OCI-LY3 (cell line): ENCODE measurements around the gene ERBIN.

Experiments
- H2AFZ ChIP-seq: fragments of 200-600, 300-600 bp; shearing (Covaris generic); 2 replicates; pipeline ENCODE4 v1.6.0; 2014; ENCODE audit warnings: antibody characterized with exemption, low read depth, low read length
- H3K27ac ChIP-seq: fragments of 200-600, 300-600 bp; sonication (generic); 2 replicates; pipeline ENCODE4 v1.5.1; 2014; ENCODE audit warnings: mild to moderate bottlenecking, low read length, moderate library complexity, mixed read lengths
- H3K27me3 ChIP-seq: fragments of 200-600, 300-600 bp; sonication (generic); 2 replicates; pipeline ENCODE4 v1.6.1; 2014; ENCODE audit warnings: low read depth, low read length, mixed read lengths
- H3K36me3 ChIP-seq: fragments of 200-600, 300-600 bp; sonication (generic); replicated peaks from 2 replicates; pipeline ENCODE3; 2014; ENCODE audit warnings: low read depth, low read length, mixed read lengths
- H3K4me1 ChIP-seq: fragments of 300-600, 200-600 bp; sonication (generic); 2 replicates; pipeline ENCODE4 v1.6.1; 2014; ENCODE audit warnings: low read length, mixed read lengths
- H3K4me2 ChIP-seq: fragments of 200-600, 300-600 bp; sonication (generic); 2 replicates; pipeline ENCODE4 v1.6.1; 2014; ENCODE audit warnings: low read length, mixed read lengths
- H3K4me3 ChIP-seq: fragments of 300-600, 200-600 bp; sonication (generic); 2 replicates; pipeline ENCODE4 v1.5.1; 2014; ENCODE audit warnings: antibody characterized with exemption, mild to moderate bottlenecking, low read length, moderate library complexity
- H3K79me2 ChIP-seq: fragments of 300-600, 200-600 bp; shearing (Covaris generic); 2 replicates; pipeline ENCODE4 v1.6.1; 2014; ENCODE audit warnings: mild to moderate bottlenecking, low read length, mixed read lengths
- H3K9ac ChIP-seq: fragments of 300-600, 200-600 bp; shearing (Covaris generic); 2 replicates; pipeline ENCODE4 v1.6.0; 2014; ENCODE audit warnings: mild to moderate bottlenecking, low read length, moderate library complexity
- H3K9me3 ChIP-seq: fragments of 200-600, 300-600 bp; shearing (Covaris generic); 2 replicates; pipeline ENCODE4 v1.6.1; 2014; ENCODE audit warnings: low read length, mixed read lengths; ENCODE audit not compliant: insufficient read depth
- H4K20me1 ChIP-seq: fragments of 200-600, 300-600 bp; sonication (generic); 2 replicates; pipeline ENCODE4 v1.6.1; 2016; ENCODE audit warnings: low read length, mixed read lengths; ENCODE audit not compliant: insufficient read depth
- CTCF ChIP-seq: fragments of 200-600, 300-600 bp; sonication (generic); IDR thresholded peaks from 2 replicates; pipeline ENCODE4 v1.5.1; 2014; ENCODE audit warnings: antibody characterized with exemption, low read length, low read depth
- EZH2phosphoT487 ChIP-seq: fragments of 200-600 bp; shearing (Covaris generic); IDR thresholded peaks from 2 replicates; pipeline ENCODE4 v1.6.1; 2018; ENCODE audit warnings: antibody characterized with exemption, mixed run types, low read depth

Gene ERBIN

GRCh38 chr5:65984098-65984885 is 57.9 kb downstream of the ERBIN start:
- H2AFZ ChIP-seq: no peak overlapping the region
- H3K4me1 ChIP-seq: no peaks in the 10 kb centered on the region
- no peaks in the 10 kb centered on the region for H3K9me3 ChIP-seq
- no peak overlapping the region for H3K9ac ChIP-seq
- no peak overlapping the region for H3K4me3 ChIP-seq
- peaks cover 68% of the 10 kb centered on the region for H3K79me2 ChIP-seq
- H3K4me2 ChIP-seq: no peak overlapping the region
- TF ChIP-seq EZH2phosphoT487: no peak
- TF ChIP-seq CTCF: no peak
- H3K27ac ChIP-seq: no peak overlapping the region
- H4K20me1 ChIP-seq: peaks cover 64% of the 10 kb centered on the region
- H3K27me3 ChIP-seq: no peaks in the 10 kb centered on the region
- H3K36me3 ChIP-seq: no peaks in the 10 kb centered on the region

DNA sequence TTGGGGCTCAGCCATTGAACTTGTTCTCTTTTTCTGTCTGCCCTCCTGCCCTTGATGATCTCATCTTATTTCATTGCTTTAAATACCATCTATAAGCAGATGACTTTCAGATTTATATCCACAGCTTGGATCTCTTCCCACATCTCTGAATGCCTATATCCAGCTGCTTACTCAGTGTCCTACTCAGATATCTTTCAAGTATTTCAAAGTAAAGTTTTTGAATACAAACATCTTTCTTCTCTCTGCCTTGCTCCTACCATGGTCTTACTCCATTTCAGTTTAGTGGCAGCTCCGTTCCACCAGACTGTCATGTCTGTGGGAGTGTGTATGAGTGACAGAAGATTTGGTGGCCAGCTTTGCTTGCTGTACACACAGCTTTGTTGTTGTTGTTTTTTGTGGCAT is 59.7 kb downstream of the ERBIN start:
- Histone ChIP-seq H2AFZ (no peak overlapping the region), H3K4me2 (no peak overlapping the region), H3K9me3 (no peaks in the 10 kb centered on the region), H3K79me2 (peaks cover 65% of the 10 kb centered on the region), H3K27me3 (no peaks in the 10 kb centered on the region), H3K4me1 (no peaks in the 10 kb centered on the region), H3K36me3 (no peaks in the 10 kb centered on the region), H3K27ac (no peak overlapping the region), H3K9ac (no peak overlapping the region), H4K20me1 (peaks cover 63% of the 10 kb centered on the region), H3K4me3 (no peak overlapping the region)
- TF ChIP-seq EZH2phosphoT487 (no peak), CTCF (no peak)

DNA sequence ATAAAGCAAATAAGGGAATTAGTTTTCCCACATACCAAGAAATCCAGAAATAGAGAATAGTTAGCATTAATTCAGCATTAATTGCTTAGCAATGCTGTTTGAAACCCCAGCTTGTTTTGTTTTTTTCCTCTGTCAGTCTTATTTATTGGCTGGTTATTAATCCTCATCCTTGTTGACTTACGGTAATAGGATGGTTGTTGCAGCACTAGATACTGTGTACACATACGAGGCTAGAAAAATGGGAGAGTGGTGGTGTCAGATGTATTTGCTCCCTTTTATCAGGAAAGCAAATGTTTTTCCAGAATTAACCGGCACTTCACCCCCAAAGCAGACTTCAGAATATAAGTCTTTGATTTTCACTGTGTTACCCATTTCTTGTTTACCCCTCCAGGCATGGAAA is 60.4 kb downstream of the ERBIN start:
- H4K20me1 ChIP-seq: peaks cover 60% of the 10 kb centered on the region
- no peaks in the 10 kb centered on the region for H3K9me3 ChIP-seq
- H2AFZ ChIP-seq: no peak overlapping the region
- no peak overlapping the region for H3K27ac ChIP-seq
- H3K27me3 ChIP-seq: no peaks in the 10 kb centered on the region
- H3K4me1 ChIP-seq: no peaks in the 10 kb centered on the region
- H3K4me2 ChIP-seq: no peak overlapping the region
- peaks cover 62% of the 10 kb centered on the region for H3K79me2 ChIP-seq
- no peak overlapping the region for H3K9ac ChIP-seq
- TF ChIP-seq EZH2phosphoT487 (no peak), CTCF (no peak)
- H3K36me3 ChIP-seq: no peaks in the 10 kb centered on the region
- H3K4me3 ChIP-seq: no peak overlapping the region

DNA sequence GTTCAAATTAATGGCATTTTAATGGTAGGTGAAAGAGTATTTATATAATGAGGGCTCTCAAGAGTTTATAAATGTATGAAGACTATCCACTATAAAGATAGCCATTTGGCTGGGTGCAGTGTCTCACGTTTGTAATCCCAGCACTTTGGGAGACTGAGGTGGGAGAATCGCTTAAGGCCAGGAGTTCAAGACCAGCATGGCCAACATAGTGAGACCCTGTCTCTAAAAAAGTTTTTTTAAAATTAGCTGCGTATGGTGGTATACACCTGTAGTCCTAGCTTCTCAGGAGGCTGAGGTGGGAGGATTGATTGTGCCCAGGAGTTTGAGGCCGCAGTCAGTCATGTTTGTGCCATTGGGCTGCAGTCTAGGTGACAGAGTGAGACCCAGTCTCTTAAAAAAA is 61.6 kb downstream of the ERBIN start:
- Histone ChIP-seq H3K4me3 (no peak overlapping the region), H3K9me3 (no peaks in the 10 kb centered on the region), H2AFZ (no peak overlapping the region), H3K9ac (no peak overlapping the region), H3K4me2 (no peak overlapping the region), H4K20me1 (peaks cover 50% of the 10 kb centered on the region), H3K36me3 (no peaks in the 10 kb centered on the region), H3K27me3 (no peaks in the 10 kb centered on the region), H3K4me1 (no peaks in the 10 kb centered on the region), H3K79me2 (peaks cover 50% of the 10 kb centered on the region), H3K27ac (no peak overlapping the region)
- TF ChIP-seq CTCF (no peak), EZH2phosphoT487 (no peak)
